T-helper 1 cell treated with Interleukin-12 subunit alpha and Interleukin-12 subunit beta and Interleukin-4 antibody, amounts not matched to agents 30 μg/mL and 1 μg/mL, for 36 hours (primary cell): ENCODE data around the gene ATP6AP1.
"Not testable (repeated sequence)": the region's sequence is repeated elsewhere in the genome, so short reads cannot be mapped to it uniquely, and the experiment has no call there.

ENCODE experiments used
- H3K27ac Mint-ChIP-seq: one replicate; pipeline ENCODE4 v1.8.0; 2021; ENCODE audit warnings: mild to moderate bottlenecking, mixed read lengths
- H3K27me3 Mint-ChIP-seq: one replicate; pipeline ENCODE4 v1.8.0; 2021; ENCODE audit warnings: low read depth, mixed read lengths
- H3K36me3 Mint-ChIP-seq: one replicate; pipeline ENCODE4 v1.8.0; 2021; ENCODE audit warnings: low read depth, mixed read lengths
- H3K4me1 Mint-ChIP-seq: one replicate; pipeline ENCODE4 v1.8.0; 2021; ENCODE audit warnings: low read depth, mixed read lengths
- H3K4me3 Mint-ChIP-seq: one replicate; pipeline ENCODE4 v1.8.0; 2021; ENCODE audit warnings: mild to moderate bottlenecking, moderate library complexity, mixed read lengths
- H3K9me3 Mint-ChIP-seq: one replicate; pipeline ENCODE4 v1.8.0; 2021; ENCODE audit warnings: mixed read lengths

The ATP6AP1 gene

GRCh38 chrX:154396363-154396762 lies 32.1 kb upstream of the ATP6AP1 start:
- not testable (repeated sequence) for H3K27me3 Mint-ChIP-seq, H3K27ac Mint-ChIP-seq, H3K9me3 Mint-ChIP-seq
- Mint-ChIP-seq H3K4me1 (peaks cover 14% of the 10 kb centered on the region), H3K36me3 (peaks cover 25% of the 10 kb centered on the region), H3K4me3 (peak overlapping the region; percentile 50)

- peaks cover 8% of the 10 kb centered on the region for H3K27me3 Mint-ChIP-seq
- peaks cover 14% of the 10 kb centered on the region for H3K4me1 Mint-ChIP-seq
- peaks cover 25% of the 10 kb centered on the region for H3K36me3 Mint-ChIP-seq
- H3K9me3 Mint-ChIP-seq = no peaks in the 10 kb centered on the region
- peak overlapping the region; percentile 100 for H3K4me3 Mint-ChIP-seq
- H3K27ac Mint-ChIP-seq = peak overlapping the region; percentile 100
Observed at GRCh38 chrX:154396973-154397887, 31.2 kb upstream of the ATP6AP1 start.

GRCh38 chrX:154397888-154398667 lies 30.4 kb upstream of the ATP6AP1 start, which contains the start of gene RPL10:
Gene RPL10, plus strand, starts transcription at chrX:154398377. Its CDS starts 143 bp downstream, at chrX:154398520.
- H3K36me3 Mint-ChIP-seq = peaks cover 25% of the 10 kb centered on the region
- H3K27me3 Mint-ChIP-seq = peaks cover 8% of the 10 kb centered on the region
- H3K27ac Mint-ChIP-seq = peak within 1 kb of the TSS; percentile 100
- peak within 1 kb of the TSS; percentile 100 for H3K4me3 Mint-ChIP-seq
- H3K4me1 Mint-ChIP-seq = peaks cover 14% of the 10 kb centered on the region
- no peaks in the 10 kb centered on the region for H3K9me3 Mint-ChIP-seq

- no peaks in the 10 kb centered on the region for H3K9me3 Mint-ChIP-seq
- peak overlapping the region; percentile 100 for H3K4me3 Mint-ChIP-seq
- peaks cover 14% of the 10 kb centered on the region for H3K4me1 Mint-ChIP-seq
- H3K27me3 Mint-ChIP-seq = peaks cover 8% of the 10 kb centered on the region
- H3K27ac Mint-ChIP-seq = peak overlapping the region; percentile 100
- peaks cover 25% of the 10 kb centered on the region for H3K36me3 Mint-ChIP-seq
Observed at GRCh38 chrX:154398668-154399526, 29.6 kb upstream of the ATP6AP1 start.

- Mint-ChIP-seq H3K4me3 (peak overlapping the region; percentile 100), H3K27me3 (peaks cover 8% of the 10 kb centered on the region), H3K4me1 (peaks cover 14% of the 10 kb centered on the region), H3K9me3 (no peaks in the 10 kb centered on the region), H3K27ac (peak overlapping the region; percentile 100), H3K36me3 (peaks cover 25% of the 10 kb centered on the region)
Observed at GRCh38 chrX:154399527-154400368, 28.7 kb upstream of the ATP6AP1 start.

- H3K27me3 Mint-ChIP-seq, H3K9me3 Mint-ChIP-seq: not testable (repeated sequence)
- H3K4me3 Mint-ChIP-seq = peak overlapping the region; percentile 100
- H3K4me1 Mint-ChIP-seq = peaks cover 14% of the 10 kb centered on the region
- H3K27ac Mint-ChIP-seq = peak overlapping the region; percentile 49
- H3K36me3 Mint-ChIP-seq = peaks cover 25% of the 10 kb centered on the region
Observed at GRCh38 chrX:154400369-154400817, 28.1 kb upstream of the ATP6AP1 start.

GRCh38 chrX:154401045-154401799 lies 27.3 kb upstream of the ATP6AP1 start:
- Mint-ChIP-seq H3K36me3 (peaks cover 25% of the 10 kb centered on the region), H3K27ac (peak overlapping the region; percentile 49), H3K27me3 (peaks cover 8% of the 10 kb centered on the region), H3K9me3 (no peaks in the 10 kb centered on the region), H3K4me3 (no peak overlapping the region), H3K4me1 (peaks cover 14% of the 10 kb centered on the region)

GRCh38 chrX:154401918-154402621 lies 26.4 kb upstream of the ATP6AP1 start:
- H3K4me1 Mint-ChIP-seq = peaks cover 12% of the 10 kb centered on the region
- peaks cover 8% of the 10 kb centered on the region for H3K27me3 Mint-ChIP-seq
- H3K36me3 Mint-ChIP-seq = peaks cover 25% of the 10 kb centered on the region
- no peak overlapping the region for H3K4me3 Mint-ChIP-seq
- H3K9me3 Mint-ChIP-seq = no peaks in the 10 kb centered on the region
- H3K27ac Mint-ChIP-seq = no peak overlapping the region

GRCh38 chrX:154402622-154403127 lies 25.8 kb upstream of the ATP6AP1 start:
- H3K4me1 Mint-ChIP-seq = peaks cover 12% of the 10 kb centered on the region
- no peak overlapping the region for H3K27ac Mint-ChIP-seq
- no peak overlapping the region for H3K4me3 Mint-ChIP-seq
- peaks cover 8% of the 10 kb centered on the region for H3K27me3 Mint-ChIP-seq
- H3K9me3 Mint-ChIP-seq = no peaks in the 10 kb centered on the region
- H3K36me3 Mint-ChIP-seq = peaks cover 25% of the 10 kb centered on the region

- H3K27ac Mint-ChIP-seq = no peak overlapping the region
- H3K36me3 Mint-ChIP-seq = peaks cover 24% of the 10 kb centered on the region
- peaks cover 5% of the 10 kb centered on the region for H3K27me3 Mint-ChIP-seq
- H3K4me3 Mint-ChIP-seq = no peak overlapping the region
- no peaks in the 10 kb centered on the region for H3K9me3 Mint-ChIP-seq
- H3K4me1 Mint-ChIP-seq = peaks cover 12% of the 10 kb centered on the region
Observed at GRCh38 chrX:154403192-154403591, 25.3 kb upstream of the ATP6AP1 start.

- Mint-ChIP-seq H3K4me3 (no peak overlapping the region), H3K36me3 (peaks cover 18% of the 10 kb centered on the region), H3K9me3 (no peaks in the 10 kb centered on the region), H3K4me1 (peaks cover 11% of the 10 kb centered on the region), H3K27me3 (no peaks in the 10 kb centered on the region), H3K27ac (no peak overlapping the region)
Observed at GRCh38 chrX:154403858-154404257, 24.6 kb upstream of the ATP6AP1 start.

GRCh38 chrX:154404625-154405192 lies 23.8 kb upstream of the ATP6AP1 start:
- no peaks in the 10 kb centered on the region for H3K27me3 Mint-ChIP-seq
- H3K4me3 Mint-ChIP-seq = no peak overlapping the region
- no peak overlapping the region for H3K27ac Mint-ChIP-seq
- H3K9me3 Mint-ChIP-seq = no peaks in the 10 kb centered on the region
- H3K4me1 Mint-ChIP-seq = peaks cover 6% of the 10 kb centered on the region
- peaks cover 10% of the 10 kb centered on the region for H3K36me3 Mint-ChIP-seq
